Cerebellar cortex (tissue), 1 donor: ENCODE data around the gene AIG1.
"Not testable (repeated sequence)": the region's sequence is repeated elsewhere in the genome, so short reads cannot be mapped to it uniquely, and the experiment has no call there.

Source experiments
- DNase-seq: peaks from one replicate; pipeline ENCODE4 v3.0.0-alpha.2; 2015; ENCODE audit warnings: low spot score

Gene AIG1

DNA sequence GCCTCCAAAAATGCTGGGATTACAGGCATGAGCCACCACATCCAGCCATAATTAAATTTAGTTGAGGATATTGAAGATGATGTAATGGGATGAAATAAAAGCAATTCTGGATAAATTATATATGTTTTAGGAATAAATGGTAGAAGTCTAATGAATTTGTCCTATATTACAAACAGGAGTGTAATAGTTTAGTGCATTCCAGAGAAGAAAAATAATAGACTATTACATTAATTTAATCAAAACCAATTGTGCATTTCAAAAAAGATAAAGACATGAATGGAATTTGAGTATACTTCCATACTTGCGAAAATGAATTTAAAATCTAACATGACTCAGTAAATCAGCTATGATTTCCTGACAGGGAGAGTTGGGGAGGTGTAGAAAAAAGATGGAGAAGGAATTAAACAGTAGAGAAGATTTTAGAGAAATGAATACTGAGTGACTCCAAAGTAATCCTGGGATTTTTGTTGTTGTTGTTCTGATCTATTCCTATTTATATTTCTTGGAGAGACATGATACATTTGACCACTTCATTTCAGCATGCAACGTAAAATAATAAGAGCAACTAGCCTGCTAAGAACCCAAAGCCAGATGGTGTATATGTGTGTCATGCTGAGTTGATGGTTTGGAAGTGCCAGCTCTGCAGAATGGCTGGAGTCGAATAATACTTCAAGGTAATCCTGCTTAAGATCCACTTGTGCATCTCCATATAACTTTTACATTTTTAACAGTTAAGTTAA, 67.4 kb downstream of the AIG1 start:
- peak; percentile 90 for DNase-seq

DNA sequence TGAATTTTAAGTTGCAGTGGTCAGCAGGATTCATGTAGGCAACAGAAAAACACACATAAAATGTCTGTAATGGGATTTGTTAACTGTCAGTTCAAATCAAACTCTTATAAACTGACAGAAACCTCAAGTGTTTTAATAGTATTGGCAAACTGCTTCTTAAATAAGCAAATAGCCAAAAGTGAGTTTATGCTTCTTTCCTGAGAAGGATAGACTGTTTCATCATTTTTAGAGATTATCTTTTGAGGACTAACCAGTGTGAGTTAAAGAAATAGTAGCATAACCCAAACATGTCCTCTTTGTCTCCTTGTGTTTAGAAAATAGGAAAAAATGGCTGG, 68.0 kb downstream of the AIG1 start:
- no peak for DNase-seq

DNA sequence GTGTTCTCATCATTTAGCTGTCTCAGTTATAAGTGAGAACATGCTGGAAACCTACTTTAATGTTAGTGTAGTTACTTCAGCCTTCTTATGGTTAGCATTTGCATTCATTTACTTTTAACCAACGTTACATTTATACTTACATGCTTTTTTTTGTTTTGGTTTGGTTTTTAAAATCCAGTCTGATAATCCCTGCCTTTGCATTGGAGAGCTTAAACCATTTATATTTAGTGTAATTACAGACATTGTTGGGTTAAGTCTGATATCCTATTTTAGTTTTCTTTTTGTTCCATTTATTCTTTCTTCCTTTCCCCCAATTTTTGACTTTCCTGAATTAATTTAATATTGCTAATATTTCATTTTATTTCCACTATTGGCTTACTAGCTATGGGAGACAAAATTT, 70.2 kb downstream of the AIG1 start:
- no peak for DNase-seq

DNA sequence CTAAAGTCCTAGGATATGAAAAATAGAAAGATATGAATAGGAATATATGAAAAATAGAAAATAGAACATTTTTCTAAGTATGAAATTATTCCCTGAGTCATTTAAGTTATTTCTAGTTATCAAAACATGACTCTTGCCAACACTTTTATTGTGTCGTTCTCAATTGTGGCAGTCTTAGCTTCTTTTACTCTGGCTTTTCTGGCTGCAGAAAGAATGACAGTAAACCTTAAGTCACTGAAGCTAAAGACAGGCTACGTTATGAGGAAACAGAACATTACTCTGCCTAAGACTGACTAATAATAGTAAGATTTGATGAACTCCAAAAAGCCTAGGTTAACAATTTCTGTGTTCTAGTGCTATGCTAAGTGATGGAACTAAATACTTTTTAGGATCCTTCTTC, 74.6 kb downstream of the AIG1 start:
- no peak for DNase-seq

DNA sequence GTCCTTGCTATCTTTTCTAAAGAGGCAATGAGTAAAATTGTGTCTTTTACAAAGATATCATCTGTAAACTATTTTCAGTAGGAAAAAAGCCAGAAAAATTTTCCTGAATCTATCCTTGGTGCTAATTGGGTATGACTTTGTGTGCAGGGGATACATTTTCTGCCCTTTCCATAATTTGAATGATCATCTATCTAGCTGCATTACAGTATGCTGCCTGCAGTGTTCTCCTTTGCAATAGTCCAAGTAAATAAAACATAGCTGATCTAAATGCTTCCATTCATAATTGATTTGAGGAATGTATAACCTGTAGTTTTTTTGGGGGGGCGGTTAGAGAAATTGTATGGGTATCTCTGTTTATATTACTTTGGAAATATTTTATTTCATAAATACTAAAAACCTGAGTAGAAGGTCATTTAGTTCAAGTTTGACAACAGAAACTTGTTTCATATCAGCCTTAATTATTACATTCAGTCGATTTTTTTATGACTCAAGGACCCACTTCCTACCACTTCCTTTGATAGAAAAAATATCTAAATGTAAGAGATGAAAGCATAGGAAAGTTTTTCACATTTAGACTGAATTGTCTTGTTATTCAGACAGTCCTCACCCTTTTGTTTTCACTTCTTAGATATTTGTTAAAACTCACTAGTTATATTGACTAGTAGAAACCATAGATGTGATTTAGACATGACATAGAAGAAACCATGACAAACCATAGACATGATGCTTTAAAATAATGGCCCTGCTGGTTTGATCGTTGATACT, 75.3 kb downstream of the AIG1 start:
- DNase-seq, result no peak

DNA sequence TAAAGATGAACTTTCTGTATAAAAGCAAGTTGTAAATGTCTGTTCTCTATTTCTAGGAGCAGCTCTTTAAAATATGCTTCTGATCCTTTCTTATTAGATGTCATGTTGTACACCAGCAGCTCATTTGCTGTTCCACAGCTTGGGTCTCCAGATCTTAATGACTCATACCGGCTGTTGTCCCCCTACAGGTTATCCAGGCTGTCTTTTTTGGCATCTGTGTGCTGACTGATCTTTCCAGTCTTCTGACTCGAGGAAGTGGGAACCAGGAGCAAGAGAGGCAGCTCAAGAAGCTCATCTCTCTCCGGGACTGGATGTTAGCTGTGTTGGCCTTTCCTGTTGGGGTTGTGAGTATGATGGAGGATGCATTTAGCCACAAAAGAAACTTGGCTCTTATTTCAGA, 76.0 kb downstream of the AIG1 start:
- DNase-seq, result peak; percentile 82

DNA sequence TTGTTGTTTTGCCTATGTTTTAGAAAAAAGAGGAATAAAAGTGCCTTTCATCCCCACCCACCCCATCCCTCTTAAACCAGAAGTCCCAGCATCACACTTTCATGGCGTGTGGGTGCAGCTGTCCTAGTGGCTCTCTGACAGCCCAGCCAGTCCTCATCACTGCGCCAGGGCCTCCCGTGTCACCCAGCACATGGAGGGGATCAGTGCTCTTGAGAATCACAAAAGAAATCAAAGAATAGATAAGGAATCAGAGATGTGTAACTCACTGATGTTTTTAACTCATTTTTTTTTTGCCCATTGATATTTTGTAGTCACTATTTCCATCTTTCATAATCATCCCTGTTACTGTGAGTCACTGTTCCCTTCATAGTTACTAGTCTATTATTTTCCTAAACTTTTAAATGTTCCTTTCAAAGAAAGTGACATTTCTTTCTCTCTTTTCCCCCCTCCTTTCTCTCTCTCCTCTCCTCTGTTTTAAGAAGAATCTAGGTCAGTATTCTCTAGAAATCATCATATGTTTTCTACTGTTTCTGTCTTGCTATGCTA, 78.6 kb downstream of the AIG1 start:
- DNase-seq, result no peak

DNA sequence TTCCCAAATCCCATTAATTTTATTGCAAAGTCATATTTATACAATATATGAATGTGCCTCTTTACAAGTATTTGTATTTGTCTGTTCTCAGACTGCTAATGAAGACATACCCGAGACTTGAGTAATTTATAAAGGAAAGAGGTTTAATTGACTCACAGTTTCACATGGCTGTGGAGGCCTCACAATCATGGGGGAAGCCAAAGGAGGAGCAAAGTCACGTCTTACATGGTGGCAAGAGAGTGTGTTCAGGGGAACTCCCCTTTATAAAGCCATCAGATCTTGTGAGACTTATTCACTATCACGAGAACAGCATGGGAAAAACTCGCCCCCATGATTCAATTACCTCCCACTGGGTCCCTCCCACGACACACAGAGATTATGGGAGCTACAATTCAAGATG, 79.2 kb downstream of the AIG1 start:
- not testable (repeated sequence) for DNase-seq

DNA sequence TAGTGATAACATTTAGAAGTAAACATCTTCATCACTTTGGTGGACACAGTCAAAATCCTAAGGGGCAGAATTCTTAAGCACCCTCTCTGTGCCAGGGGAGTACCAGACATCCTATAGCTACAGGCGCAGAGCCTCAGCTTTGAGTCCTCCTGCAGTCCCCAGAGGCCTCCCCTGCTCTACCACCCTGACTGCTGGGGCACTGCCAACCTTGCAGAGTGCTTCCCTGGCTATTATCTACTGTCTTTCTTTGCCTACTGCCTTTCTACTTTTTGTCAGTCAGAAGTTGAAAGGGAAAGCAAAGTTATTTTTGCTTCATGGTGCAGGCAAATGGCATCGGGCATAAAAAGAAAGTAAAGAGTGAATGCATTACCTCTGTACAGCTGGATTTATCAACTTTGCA, 80.1 kb downstream of the AIG1 start:
- no peak for DNase-seq

DNA sequence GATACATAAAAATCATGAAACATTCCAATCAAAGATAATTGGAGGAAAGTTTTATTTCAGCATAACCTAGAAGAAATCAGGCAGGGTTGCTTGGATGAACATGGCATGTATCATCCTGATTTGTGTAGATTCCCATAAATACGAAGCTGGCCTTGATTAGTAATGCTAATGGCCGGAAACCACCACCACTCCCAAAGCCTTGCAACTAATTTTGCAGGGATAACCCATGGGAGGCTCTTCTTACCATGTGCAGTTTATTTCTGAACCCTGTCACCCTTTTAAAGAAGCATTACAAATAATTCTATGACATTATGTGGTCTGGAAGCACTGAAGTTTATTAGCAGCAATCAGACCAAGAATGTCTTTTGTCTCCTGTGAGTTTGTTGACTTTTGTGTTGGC, 80.8 kb downstream of the AIG1 start:
- no peak for DNase-seq

DNA sequence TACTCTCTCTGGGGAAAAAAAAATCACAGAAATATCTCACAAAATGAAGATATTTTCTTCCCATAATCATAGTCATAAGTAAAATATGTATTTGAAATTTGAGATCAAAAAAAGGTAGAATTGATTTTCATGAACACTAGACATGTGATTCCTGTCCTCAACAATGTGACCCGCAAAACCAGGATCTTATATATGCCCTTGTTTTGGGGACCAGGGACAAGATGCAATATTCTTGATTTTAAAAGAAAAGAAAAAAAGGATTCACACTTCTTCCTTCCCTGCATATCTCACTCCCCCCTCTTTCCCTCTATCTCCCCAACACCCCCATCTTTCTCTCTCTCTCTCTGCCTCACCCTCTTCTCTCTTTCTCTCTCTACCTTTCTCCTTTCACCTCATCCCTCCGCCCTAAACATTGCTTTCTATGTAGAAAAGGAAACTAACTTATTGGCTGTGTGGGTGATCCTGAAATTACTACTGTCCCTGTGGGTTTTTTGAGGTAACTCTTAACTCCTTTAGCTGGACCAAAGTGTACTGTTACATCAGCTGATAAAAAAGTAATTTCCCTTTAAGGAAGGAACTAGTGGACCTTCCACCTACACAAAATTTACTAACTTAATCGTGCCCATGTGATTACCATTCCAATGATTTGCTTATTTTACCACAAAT, 85.6 kb downstream of the AIG1 start:
- no peak for DNase-seq

DNA sequence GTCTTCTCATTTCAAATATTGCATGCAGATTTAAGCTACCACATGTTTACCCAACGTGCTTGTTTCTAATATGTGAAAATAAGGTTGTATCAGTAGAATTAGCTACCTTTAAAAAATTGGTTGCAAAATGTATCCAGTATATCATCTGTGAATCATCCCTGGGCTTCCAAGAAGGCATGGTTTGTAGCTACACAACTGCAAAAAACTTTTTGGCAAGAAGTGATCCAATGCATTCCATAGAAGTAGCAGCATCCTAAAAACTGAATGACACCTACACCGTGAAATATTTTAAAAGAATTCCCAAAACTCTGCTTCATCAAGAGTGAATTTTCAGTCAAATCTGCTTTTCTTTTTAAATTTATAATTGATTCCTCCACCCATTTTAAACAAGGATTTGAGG, 89.1 kb downstream of the AIG1 start:
- DNase-seq, result no peak

DNA sequence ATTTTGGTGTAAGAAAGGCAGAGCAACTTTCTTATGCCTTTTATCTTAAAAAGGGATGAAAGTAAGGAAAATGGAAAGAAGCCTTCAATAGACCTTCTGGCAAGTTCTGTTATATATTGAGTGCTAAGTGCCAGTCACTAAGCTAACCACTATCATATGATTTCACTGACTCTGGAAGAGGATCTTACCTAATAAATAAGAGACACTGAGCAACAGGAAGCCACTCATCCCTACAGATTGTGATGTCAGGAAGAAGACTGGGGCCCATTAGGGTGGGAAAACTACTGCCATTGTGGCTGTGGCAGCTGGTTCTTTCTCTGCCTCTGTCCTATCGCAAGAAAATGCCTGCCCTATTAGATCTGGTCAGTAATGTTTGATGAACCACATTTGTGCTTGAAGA, 89.6 kb downstream of the AIG1 start:
- DNase-seq, result no peak

DNA sequence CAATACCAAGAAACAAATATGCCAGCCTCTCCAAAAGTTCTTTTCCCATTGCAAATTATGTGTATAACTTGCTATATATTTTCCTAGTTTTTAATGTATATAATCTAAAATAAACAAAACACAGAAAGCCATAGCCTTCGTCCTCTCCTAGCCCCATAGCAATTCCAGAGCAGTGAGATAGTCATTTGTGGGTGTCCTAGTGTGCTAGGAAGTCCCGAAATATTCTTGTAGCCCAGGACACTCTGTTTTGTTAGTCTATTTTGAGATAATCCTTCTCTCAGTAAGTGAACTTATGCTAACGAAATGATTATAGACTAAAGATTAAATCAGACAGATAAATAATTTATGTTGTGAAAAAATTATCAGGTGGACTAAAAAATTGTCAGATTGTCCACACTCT, 90.7 kb downstream of the AIG1 start:
- no peak for DNase-seq

DNA sequence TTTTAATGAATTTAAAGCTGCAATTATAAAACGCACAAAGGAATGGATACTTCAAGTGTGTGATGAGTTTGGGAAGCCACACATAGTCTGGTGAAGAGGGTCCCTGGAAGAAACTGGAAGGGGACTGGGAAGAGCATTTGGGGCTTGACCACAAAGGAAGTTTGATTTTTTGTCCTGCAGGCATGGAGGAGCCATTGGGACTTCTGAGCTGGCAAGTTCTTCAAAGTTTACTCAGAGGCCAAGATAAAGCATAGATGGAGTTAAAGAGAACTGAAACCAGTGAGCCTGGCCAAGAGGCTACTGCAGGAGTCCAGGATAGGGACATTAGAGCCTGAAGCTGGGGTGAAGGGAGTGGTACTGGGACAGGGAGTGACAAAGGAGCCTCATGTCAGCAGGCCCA, 95.0 kb downstream of the AIG1 start:
- no peak for DNase-seq

DNA sequence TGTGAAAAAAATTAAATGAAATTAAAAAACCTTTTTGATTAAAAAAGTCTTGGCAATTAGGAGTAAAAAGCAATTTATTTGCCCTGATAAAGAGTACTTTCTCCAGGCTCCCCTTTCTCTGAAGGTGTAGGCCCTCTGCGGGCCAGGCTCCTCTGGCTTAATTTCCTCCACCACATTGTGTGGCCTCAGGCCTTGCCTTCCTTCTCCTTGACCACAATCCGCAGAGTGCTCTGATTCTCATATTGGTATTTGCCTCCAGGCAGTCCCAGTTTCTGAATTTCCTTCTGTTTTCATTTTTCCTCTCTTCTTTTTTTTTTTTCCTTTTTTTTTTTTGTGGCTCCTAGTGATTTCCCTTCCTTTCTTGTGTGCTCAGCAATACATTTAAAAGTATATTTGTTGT, 96.4 kb downstream of the AIG1 start:
- no peak for DNase-seq

DNA sequence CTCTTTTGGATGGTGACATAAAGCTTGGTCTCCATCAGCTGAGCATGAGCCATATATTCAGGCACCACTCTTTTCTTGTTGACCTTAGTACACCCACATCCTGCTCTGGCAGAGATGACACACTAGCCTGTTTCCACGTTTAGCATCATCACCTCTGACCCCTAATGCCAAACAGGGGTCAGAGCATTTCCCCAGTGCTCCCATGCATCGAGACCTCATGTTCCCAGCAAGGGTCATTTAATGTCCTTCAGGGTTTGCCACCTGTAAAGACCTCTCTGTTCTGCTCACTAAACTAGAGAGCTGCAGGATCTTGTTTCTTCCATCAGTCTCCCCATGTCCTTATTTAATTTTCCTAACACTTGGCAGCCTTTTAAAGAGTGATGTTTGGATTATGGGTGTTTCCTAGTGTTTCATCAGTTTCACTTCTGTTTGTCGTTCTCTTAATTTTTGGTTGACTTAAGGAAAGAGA, 97.5 kb downstream of the AIG1 start:
- no peak for DNase-seq

DNA sequence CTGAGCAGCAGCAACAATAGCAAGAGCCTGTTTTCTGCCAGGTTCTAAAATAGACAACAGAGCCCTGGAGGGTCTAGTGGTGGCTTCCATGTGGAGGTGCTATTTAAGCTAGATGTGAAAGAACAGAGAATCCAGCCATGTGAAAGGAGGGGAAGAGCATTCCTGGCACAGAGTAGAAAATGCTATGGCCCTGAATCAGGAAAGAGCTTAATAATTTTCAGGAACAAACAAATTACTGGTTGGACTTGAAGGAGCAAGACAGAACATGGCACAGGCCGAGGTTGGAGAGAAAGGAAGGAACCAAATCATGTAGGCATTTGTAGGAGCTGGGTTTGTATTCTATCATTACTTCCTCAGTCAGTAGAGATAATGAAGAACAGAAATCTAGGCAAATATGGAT, 98.3 kb downstream of the AIG1 start:
- DNase-seq, result peak; percentile 29

DNA sequence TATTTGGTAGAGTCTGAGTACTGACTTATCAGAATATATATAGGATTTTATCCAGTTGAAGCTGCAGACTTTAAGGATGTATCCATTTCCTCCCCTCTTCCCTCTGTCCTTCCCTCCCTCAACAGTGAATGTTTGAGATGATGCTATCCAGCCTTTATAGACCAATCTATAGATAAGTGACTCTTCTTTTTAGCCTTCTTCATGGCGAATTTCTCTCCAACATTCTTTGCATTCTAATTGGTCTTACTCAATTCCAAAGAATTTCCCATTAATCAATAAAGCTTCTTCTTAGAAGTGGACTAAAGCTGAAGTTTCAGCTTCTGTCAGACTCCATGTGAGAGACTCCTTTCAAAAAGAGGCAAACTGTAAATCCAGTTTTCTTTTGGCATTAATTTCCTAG, 99.3 kb downstream of the AIG1 start:
- no peak for DNase-seq

DNA sequence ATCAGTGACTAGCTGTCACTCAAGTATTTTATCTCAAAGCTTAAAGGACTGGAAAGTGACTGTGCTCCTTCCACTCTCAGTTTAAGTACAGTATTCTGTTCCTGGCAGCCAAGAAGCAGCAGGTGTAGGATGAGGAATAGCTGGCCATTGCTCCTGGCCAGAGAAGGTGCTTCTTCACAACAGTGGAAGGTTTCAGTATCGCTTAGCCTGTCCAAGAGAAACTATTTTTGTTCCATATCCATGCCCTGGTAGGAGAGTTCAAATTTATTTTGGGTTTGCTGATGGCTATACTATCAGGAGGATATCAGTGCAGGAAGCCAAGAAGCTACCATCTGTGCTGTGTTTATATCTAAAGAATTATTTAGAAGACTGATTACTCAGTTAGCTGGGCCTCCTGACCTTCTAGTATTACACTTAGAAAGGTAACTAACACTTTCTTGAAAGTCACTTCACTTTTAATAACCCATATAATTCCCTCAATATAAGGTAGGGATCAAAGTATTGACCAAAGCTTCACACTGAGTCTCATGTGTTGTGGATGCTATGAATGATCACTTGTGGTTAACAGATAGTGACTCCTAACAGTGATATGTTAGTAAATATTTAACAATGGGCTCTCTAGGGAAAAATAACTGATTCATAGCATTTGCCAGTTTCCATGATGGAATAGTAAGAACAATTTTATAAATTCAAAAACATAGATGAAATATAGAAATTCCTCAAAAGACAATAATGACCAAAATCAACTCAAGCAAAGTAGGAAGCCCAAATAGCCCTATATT, 99.9 kb downstream of the AIG1 start:
- DNase-seq, result peak; percentile 89

DNA sequence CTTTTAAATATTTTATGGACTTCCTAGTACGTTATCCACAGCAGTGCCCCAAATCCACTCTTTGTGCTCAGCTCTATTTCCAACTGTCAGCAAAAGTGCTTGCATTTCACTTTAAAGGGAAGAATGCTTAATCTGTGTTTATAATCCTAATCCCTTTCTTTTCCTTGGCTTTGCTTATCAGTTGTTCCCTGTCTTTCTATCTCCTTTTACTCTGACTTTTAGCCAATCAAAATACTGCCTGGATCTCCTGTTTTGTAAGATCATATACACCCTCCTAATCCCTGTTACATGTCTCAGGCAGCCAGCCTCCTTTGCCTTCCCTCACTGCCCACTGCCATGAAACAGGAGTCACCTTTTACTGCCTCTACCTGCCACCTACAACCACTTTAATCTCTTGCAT, 102.9 kb downstream of the AIG1 start:
- DNase-seq, result no peak

DNA sequence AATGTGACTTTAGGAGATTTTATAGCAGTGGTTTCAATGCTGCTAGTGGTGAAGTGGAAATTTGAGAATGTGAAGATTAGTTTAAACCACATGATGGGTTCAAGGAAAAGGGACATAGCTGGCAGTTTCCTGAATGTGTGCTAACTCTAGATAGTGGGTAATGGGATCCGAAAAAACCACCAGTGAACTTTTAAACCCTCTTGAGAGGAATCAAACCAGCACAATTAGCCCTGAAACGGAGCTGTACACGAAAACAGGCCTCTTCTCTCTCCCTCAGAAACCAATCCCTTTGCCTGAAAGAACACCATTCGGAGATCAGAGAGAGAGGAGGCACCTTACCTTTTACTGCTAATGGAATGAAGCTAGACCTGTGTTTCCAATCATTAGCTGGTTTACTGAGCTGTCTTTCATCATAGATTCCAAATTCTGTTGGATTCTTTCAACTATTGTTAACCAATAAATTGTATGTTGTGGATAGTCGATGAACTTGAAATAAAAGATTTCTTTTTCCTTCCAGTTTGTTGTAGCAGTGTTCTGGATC, 103.9 kb downstream of the AIG1 start:
- no peak for DNase-seq
